HG02571 (cell line): ENCODE results near the gene ZNF500.
A peak's percentile ranks its signal among the peaks of the same experiment; 100 is the strongest.
"Not testable (repeated sequence)": the region's sequence is repeated elsewhere in the genome, so short reads cannot be mapped to it uniquely, and the experiment has no call there.

Experiments used
- ATAC-seq: cut with Tn5 transposase; IDR thresholded peaks from one replicate; pipeline ENCODE4 v1.9.1; 2021; ENCODE audit warnings: mild to moderate bottlenecking, moderate library complexity; ENCODE audit not compliant: unreplicated experiment

ZNF500 gene

DNA sequence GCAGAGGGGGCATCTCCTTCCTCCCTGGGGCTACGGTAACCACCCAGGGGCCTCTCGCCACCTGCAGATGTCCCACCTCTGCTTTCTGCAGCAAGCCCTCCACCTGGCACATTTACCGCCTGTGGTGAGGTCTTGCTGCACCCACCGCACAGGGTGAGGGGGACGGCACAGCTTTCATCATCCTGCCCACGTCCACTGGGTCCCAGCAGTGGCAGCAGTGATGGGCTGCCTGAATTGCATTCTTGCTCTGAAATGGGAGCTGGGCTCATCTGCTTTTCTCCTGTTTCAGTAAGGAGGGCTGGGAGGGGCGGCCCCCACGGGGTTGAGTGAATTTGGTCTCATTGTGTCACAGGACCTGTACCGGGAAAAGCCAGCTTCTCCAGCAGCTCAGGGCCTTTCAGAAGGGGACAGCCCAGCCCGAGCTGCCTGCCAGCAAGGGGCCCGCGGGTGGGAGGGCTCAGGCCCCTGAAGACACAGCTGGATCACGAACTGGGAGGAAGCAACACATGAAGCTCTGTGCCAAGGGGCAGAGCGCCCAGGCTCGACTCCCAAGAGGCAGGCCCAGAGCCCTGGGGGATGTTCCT is 19.9 kb downstream of the ZNF500 start:
- no peak for ATAC-seq

DNA sequence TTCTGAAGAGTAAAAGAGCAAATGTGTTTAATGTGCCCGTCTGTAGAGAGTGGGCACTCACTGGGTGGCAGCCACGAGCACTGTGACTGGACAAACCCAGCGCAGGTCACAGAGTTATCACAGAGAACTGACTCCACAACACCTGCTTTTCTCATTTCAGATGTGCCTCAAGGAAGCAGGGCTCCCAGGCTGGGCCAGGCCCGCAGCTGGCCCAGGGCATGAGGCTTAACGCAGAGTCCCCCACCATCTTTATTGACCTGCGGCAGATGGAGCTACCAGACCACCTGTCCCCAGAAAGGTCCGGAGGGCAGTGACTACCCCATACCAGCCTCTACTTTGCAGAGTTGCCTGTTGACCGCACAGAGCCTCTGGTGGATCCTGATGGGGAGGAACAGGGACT is 20.7 kb downstream of the ZNF500 start:
- no peak for ATAC-seq

DNA sequence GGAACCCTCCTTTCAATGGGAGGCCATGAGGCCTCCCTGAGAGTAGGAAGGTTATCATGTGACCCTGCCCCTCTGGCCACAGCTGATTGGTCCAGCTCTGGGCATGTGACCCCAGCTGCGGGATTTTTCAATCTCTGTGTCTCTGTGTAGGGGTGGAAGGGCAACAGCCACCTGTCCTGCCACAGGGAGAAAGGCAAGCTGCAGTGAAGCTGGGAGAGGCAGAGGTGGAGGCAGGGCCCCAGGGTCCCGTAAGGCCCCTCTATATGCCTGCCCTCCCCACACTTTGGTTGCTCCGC is 21.7 kb downstream of the ZNF500 start:
- no peak for ATAC-seq

DNA sequence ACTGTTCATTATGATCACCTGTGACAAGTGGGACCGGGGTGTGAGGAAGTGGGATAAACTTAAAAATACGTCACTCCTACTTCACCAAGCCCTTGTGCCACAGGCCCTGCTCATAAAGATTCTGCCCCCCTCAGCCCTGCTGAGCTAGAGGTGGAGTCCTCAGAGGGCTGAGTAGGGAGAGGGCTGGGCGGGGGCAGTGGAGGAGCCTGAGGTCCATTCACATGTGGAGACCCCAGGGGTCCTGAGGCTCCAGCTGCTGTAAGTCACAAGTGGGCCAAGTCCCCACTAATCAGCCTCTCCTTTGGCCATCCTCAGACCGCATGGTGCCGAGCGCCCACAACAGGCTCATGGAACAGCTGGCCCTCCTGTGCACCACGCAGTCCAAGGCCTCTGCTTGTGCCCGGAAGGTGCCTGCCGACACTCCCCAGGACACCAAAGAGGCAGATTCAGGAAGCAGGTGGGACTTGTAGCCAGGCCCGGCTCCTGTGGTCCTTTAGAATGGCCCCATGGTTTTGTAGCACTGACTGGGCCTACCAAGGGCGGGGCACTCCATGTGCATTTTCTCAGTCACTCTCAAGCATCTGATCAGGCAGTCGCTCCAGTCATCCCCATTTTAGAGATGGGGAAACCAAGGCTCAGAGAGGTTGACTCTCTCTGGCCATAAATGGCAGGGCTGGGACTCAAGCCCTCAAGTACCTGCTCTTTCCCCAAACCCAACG is 22.2 kb downstream of the ZNF500 start:
- no peak for ATAC-seq

DNA sequence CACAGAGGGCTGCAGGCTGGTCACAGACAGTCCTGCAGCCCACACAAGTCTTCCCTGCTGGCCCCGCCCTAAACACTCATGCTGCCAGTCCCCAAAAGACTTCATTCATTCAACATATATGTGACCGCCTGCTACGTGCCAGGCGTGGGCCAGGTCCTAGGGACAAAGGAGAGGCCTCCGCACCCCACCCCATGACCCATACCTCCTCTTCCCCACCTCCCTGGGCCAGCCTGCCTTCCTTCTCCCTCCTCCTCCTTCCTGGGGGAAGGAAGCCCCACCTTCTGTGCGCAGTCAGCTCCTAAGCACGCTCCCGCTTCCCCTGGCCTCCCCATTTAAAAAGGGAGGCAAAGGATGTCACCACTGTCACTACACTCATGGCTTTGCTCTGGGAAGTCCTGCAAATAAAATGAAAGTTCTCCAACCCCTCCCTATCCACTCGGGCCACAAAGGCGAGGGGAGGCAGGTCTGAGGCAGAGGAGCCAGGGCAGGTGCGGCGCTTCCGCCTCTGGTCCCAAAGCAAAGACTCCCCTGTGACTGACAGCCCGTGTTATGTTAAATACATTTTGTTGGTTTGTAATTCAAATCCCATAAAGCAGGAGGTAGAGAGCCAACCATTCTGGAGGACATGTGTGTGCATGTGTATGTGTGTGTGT is 23.6 kb downstream of the ZNF500 start:
- no peak for ATAC-seq

DNA sequence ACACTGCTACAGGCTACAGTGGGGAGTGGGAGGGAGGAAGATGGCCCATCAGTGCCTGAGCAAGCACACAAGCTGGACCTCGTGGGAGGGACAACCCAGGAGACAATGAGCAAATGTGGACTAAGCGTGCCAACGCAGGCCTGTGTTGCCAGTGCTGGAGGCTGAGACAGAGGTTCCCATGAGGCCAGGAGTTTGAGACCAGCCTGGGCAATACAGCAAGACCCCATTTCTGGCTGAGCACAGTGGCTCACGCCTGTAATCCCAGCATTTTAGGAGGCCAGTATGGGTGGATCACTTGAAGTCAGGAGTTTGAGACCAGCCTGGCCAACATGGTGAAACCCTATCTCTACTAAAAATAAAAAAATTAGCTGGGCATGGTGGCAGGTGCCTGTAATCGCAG is 28.6 kb downstream of the ZNF500 start:
- ATAC-seq: not testable (repeated sequence)

DNA sequence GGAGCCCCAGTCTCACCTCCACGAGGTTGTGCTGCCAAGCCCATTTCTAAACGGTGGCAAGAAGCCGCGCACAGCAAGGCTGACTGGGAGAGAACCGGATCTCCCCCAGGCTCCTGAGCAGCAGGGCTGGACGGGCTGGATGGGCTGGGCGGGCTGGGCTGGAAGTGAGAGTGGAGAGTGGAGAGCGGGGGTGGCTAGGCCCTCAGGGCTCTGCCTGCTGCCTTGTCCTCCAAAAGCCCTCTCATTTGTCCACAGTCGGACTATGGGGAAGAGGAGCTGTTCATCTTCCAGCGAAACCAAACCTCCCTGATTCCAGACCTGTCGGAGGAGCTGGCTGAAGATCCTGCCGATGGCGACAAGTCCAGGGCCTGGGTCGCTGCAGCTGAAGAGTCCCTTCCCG is 29.4 kb downstream of the ZNF500 start:
- no peak for ATAC-seq

DNA sequence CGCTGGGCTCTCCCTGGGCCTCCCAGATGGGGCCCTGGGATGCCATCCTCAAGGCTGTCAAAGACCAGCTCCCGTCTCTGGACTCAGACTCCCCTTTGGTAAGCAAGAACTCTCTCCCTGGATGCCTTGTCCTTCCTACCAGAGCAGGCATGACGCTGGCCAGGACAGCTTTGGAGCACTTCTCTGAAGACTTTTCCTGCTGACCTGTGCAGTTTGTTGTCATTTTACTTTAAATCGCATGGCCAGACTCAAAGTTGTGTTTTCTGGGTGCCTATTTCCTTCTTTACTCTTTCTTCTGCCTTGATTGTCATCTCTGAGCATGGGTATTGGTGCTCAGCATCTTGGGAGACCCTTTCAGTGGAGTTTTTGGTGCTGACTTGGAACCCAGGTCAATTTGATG is 30.4 kb downstream of the ZNF500 start:
- no peak for ATAC-seq

DNA sequence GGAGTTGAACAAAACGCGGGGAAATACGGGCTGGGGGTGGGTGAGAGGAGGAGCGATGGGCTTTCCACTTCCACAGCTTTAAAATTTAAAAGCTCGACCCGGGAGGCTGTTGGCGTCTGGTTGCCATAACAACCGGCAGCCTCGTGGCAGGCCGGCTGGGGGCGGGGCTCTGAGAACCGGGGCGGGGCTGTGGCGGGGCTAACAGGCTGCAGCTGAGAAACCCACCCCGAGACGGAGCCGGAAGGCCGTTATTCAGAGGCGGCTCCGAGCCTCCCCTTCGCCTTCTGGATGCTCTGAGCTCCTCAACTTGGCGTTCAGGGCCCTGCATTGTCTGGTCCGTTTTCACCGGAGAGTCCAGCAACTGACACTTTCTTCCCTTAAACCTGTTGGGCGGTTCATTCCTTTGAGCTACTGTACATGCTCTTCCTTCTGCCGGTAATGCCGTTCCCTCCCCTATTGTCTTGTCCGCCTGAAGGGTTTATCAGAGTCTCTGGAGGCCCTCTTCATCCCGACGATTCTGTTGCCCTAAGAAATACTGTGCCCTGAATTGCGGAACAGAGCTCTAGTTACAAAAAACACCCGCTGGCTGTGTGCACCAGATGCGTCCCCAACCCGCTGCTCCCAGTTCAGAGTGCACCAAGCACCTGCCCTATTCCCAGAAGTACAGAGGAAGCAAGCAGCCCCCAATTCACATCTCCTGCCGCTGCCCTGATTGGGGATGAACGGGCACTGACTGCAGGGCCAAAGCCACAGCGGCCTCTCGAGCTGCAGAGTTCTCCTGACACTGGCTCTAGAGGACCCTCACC is 32.0 kb downstream of the ZNF500 start:
- ATAC-seq: peak; percentile 53

DNA sequence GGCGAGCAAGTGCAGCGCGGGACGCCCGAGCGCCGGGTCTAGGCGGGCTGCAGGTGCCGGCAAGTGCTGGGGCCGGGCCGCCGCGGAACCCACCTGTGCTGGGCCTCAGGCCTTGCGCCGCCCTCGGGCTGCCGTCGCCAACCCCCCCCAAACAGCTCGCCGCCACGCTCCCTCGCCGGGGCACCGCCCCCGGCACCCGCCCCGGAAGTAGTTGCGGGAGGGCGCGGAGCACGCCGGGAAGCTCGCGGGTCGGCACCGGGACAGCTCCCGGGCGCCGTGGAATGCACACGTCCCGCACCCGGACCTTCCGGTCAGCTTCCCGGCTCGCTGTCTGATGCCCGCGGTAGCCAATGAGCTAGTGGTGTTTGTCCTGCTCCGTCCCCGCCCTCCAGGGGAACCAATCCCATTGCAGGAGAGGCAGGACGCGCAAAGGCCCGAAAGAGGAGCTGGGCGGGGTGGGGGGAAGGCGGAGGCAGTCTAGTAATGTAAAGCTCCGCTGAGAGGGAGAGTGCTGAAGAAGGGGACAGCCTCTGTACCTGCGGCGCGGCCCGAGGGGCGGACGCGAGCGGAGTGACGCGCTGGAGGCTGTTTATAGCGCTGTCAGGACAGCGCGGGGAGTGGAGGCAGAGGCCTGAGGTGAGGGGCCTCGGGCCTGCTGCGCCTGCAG is 32.8 kb downstream of the ZNF500 start, which contains the start of the genes ANKS3 and DNAAF8:
TSS of gene ANKS3 (minus strand) at position 209 of the 667 bp plus-strand sequence. CDS start 4,122 bp downstream, outside the sequence.
TSS of gene DNAAF8 (plus strand) at position 475 of the 667 bp plus-strand sequence. CDS start 1,978 bp downstream, outside the sequence.
- ATAC-seq: peak; percentile 76

DNA sequence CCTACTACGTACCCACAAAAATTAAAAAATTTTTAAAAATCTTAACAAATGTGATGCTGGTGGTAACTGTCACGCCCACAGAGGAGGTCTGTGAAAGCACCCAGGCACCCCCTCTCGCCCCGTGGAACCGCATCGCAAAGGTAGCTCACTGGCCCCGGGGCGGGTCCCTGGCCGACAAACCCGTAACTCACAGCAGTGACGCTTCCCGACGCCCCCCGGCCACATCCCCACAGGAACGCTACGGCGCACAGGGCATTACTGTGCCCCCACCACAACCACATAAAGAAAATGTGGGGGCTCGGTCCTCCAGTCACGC is 33.3 kb downstream of the ZNF500 start:
- ATAC-seq: no peak

DNA sequence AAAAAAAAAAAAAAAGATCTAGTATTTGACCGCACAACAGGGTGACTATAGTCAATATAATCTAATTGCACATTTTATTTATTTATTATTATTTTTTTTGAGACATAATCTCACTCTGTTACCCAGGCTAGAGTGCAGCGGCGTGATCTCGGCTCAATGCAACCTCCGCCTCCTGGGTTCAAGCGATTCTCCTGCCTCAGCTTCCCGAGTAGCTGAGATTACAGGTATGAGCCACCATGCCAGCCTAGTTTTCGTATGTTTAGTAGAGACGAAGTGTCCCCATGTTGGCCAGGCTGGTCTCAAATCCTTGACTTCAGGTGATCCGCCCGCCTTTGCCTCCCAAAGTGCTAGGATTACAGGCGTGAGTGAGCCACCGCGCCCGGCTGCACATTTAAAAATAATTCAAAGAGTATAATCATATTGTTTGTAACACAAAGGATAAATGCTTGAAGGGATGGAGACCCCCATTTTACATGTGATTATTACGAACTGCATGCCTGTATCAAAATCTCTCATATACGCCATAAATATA is 33.7 kb downstream of the ZNF500 start:
- no peak for ATAC-seq

DNA sequence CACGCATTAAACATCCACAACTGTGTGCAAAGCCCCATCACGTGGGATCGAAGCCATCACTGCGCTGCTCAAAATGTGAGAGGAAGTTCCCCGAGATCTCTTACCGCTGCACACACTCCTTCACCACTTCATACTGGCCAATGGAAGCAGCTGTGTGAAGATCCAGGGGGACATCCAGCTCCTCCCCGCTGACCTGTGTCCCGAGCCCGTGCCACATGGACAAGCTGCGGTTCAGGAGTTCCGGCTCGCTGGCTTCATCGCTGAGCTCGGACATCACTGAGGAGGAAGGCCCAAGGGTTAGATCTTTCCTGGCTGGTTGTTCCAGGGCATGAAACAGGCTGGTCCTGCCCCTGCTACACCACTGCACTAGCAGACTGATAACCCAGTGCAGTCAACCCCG is 37.1 kb downstream of the ZNF500 start:
- ATAC-seq: no peak

DNA sequence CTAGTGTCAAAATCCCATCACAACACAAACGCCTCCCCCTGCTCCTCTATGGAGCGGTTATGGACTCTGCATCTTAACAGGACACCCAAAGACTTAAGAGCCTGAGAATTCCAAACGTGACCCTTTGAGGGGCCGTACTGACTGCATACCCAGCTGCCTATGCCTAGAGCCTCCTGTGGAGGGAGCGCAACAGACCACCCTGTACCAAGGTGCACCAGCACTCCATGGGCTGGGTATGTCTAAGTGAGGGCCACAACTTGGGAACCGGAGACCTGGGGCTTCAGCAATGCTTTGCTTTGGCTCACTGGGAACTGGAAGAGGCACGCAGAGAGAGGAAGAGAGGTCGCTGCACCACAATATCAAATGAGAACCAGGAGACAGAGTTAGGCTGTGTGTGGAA is 38.3 kb downstream of the ZNF500 start:
- no peak for ATAC-seq

DNA sequence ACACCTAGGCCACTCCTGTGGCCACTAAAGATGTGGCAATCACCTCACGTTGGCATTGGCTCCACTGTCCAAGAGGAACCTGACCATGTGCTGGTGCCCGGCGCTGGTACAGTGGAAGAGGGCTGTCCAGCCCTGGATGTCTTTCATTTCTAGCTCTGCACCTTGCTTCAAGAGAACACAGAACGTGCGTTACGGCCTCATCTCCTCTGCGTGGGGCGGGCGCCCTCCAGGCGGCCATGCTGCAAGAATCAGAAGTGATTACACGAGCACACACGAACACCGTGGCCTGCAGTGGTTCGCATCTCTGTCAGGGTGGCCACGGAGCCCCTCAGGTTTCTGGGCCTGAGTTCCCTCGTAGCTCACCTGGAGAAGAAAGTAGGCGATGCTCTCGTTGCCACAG is 40.3 kb downstream of the ZNF500 start:
- ATAC-seq: no peak

DNA sequence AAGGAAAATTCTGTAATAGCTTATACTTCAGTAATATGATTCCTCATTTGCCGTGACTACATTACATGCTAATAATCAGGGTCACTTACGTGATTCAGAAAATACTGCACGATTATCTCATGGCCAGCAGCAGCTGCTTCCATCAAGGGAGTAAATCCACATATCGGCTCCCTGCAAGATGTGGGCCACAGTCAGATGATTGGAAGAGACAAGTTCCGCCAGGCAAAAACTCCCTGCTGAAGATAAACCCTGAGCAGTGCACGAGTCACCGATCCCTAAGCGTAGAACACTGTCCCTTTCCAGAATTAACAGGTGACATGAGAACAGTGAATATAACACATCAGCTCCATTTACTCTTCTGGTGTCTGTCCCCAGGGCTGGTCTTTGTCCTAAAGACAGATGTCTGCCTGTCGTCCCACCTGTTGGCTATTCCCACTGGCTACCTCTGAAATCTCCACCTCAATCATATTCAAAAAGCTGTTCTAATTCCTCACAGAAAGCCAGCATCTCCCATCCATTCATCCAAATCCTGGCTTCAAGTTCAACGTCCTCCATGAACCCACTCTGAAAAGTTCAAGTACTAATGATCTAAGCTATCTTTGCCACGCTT is 42.2 kb downstream of the ZNF500 start:
- no peak for ATAC-seq

DNA sequence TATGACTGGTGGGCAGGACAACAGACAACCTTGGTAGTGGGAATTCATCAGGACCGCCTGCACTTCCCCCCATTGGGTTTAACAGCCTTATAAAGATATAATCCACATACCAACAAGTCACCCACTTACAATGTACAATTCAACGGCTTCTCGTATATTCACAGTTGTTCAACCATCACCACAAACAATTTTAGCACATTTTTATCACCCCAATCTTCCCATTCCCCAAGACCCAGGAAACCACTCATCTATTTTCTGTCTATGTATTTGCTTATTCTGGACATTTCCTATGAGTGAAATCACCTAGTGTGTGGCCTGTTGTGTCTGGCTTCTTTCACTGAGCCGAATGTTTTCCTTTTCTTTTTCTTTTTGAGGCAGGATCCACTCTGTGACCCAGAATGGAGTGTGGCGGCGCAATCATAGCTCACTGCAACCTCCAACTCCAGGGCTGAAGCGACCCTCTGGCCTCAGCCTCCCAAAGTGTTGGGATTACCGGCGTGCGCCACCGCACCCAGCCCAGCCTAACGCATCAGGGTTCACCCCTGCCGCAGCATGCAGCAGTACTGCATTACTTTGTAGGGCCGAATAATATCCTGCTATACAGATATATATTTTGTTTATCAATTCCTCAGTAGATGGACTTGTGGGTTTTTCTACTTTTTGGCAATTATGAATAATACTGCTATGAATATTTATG is 43.7 kb downstream of the ZNF500 start:
- ATAC-seq: no peak

DNA sequence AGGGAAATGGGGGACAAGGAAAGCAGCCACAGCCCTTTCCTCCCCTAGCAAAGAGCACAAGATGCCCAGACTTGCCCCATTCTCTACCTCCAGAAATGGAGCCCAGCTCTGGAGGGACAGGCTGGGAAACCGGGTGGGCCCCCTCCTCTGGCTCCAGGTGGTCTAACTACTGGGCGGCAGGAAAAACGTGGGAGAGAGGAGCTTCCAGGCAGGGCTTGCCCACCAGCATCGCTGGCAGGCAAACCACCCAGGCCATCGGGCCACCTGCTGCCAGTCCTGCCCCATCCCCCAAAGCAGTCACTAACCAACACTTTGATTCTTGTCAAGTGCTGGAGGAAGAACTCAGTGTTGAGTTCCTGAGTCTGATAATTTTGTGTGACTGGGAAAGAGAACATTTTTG is 48.5 kb downstream of the ZNF500 start:
- no peak for ATAC-seq

DNA sequence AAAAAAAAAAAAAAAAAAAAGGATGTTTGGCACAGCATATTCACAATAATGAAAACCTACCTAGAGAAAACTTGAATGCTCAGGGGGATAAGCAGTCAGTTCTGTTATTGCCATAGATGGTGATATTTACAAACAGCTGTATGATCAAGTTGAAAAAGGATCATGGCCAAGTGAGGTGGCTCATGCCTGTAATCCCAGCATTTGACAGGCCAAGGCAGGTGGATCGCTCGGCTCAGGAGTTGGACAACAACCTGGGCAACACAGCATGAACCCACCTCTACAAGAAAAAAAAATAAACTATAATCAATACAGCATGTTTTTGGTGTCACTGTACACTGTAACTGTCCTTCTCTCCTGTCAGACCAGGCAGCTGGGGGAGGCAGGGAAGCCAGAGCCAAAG is 52.0 kb downstream of the ZNF500 start:
- ATAC-seq: no peak
